K562 (cell line): Measurements from ENCODE around the gene HSPB6. TPM values are rescaled to one million over a fixed set of nuclear protein-coding genes. Genes with fewer than 3 reads are reported as not detected.

ENCODE experiments used
- CAMTA2 ChIP-seq: fragments of 250-450 bp; sonication (Bioruptor Pico); conservative IDR thresholded peaks from 2 replicates; pipeline ENCODE4 v1.5.1; 2022
- CREM ChIP-seq: IDR thresholded peaks from 2 replicates; pipeline ENCODE4 v1.6.1; 2014; ENCODE audit warnings: antibody characterized with exemption, low read depth
- CTBP1 ChIP-seq: fragments of 450-650 bp; IDR thresholded peaks from 2 replicates; pipeline ENCODE4 v1.6.1; 2016; ENCODE audit warnings: borderline replicate concordance
- CTCF ChIP-seq, 3 experiments: IDR thresholded peaks in 2 of 3; conservative IDR thresholded peaks in 1 of 3; 2 replicates each; pipeline ENCODE4 v1.5.1; 2011 to 2012; ENCODE audit warnings: low read length in 3 of 3, mild to moderate bottlenecking in 3 of 3, control low read depth in 2 of 3, improper control_type of control experiment in 1 of 3, inconsistent platforms in 1 of 3, low read depth in 1 of 3, mixed read lengths in 1 of 3, moderate library complexity in 1 of 3; ENCODE audit not compliant: insufficient read depth in 2 of 3
- ETS1 ChIP-seq: conservative IDR thresholded peaks from 2 replicates; pipeline ENCODE4 v1.6.1; 2011; ENCODE audit warnings: low read depth, mild to moderate bottlenecking, low read length; ENCODE audit not compliant: control insufficient read depth
- HMGN3 ChIP-seq: IDR thresholded peaks from 2 replicates; pipeline ENCODE4 v1.6.1; 2011; ENCODE audit warnings: borderline replicate concordance, low read depth, mild to moderate bottlenecking, mixed read lengths, low read length; ENCODE audit not compliant: insufficient read length; ENCODE audit errors: extremely low read depth
- KAT7 ChIP-seq: sonication (generic); formaldehyde crosslinking; IDR thresholded peaks from 2 replicates; pipeline ENCODE4 v1.8.0; 2022; ENCODE audit warnings: missing genetic modification reagents, mild to moderate bottlenecking, borderline replicate concordance
- KLF10 ChIP-seq: fragments of 250-450 bp; sonication (Bioruptor Pico); IDR thresholded peaks from 2 replicates; pipeline ENCODE4 v1.6.1; 2021; ENCODE audit warnings: matching md5 sums
- KLF16 ChIP-seq: IDR thresholded peaks from 2 replicates; pipeline ENCODE4 v1.6.1; 2016; ENCODE audit warnings: antibody characterized with exemption
- MAFG ChIP-seq: fragments of 450-650 bp; conservative IDR thresholded peaks from 2 replicates; pipeline ENCODE4 v1.6.1; 2016; ENCODE audit warnings: missing genetic modification characterization, missing compliant biosample characterization
- MBD1 ChIP-seq: fragments of 250-450 bp; sonication (Bioruptor Pico); IDR thresholded peaks from 2 replicates; pipeline ENCODE4 v1.8.0; 2022; ENCODE audit warnings: inconsistent platforms
- MECOM ChIP-seq: fragments of 250-450 bp; sonication (Bioruptor Pico); IDR thresholded peaks from 2 replicates; pipeline ENCODE4 v1.8.0; 2022; ENCODE audit warnings: inconsistent platforms
- MIER1 ChIP-seq: fragments of 450-650 bp; IDR thresholded peaks from 2 replicates; pipeline ENCODE4 v1.6.1; 2016; ENCODE audit warnings: antibody characterized with exemption, mild to moderate bottlenecking, low read depth
- SMAD4 ChIP-seq: fragments of 250-450 bp; sonication (Bioruptor Pico); conservative IDR thresholded peaks from 2 replicates; pipeline ENCODE4 v1.8.0; 2021; ENCODE audit warnings: inconsistent platforms, mild to moderate bottlenecking, moderate library complexity
- SRSF9 ChIP-seq: fragments of 200-400 bp; formaldehyde crosslinking; IDR thresholded peaks from 2 replicates; pipeline ENCODE4 v1.6.1; 2017; ENCODE audit warnings: low read depth, low read length, borderline replicate concordance
- TBL1XR1 ChIP-seq, 2 experiments: IDR thresholded peaks; 2 replicates each; pipeline ENCODE4 v1.6.1; 2012; ENCODE audit warnings: improper control_type of control experiment in 2 of 2, low read length in 2 of 2, mild to moderate bottlenecking in 1 of 2
- TBP ChIP-seq: optimal IDR thresholded peaks from 2 replicates; pipeline ENCODE3; 2011; ENCODE audit warnings: low read depth, low read length, improper control_type of control experiment
- TSC22D4 ChIP-seq: fragments of 450-650 bp; IDR thresholded peaks from 2 replicates; pipeline ENCODE4 v1.6.1; 2016; ENCODE audit warnings: missing genetic modification characterization, missing biosample characterization, control low read depth
- ZBTB7A ChIP-seq: IDR thresholded peaks from 2 replicates; pipeline ENCODE4 v1.6.1; 2011; ENCODE audit warnings: low read depth, mild to moderate bottlenecking, low read length, moderate library complexity, borderline replicate concordance; ENCODE audit not compliant: control insufficient read depth
- ZNF140 ChIP-seq: fragments of 250-450 bp; sonication (Bioruptor Pico); IDR thresholded peaks from 2 replicates; pipeline ENCODE4 v1.8.0; 2021; ENCODE audit warnings: moderate library complexity, mild to moderate bottlenecking, inconsistent platforms
- polyA plus RNA-seq, 8 experiments: library from polyadenylated mRNA; depleted of rRNA in 4 of 8; stranded (reverse) in 5 of 8; unstranded in 3 of 8; fragments of >200 nt; fragmentation: Nextera tagmentation in 2 of 8; fragmentation: Illumina TruSeq in 1 of 8; extraction: Ambion mirVana in 2 of 8; extraction: Trizol in 1 of 8; gene quantifications; 2 replicates each; pipeline versions ENCODE4 v1.2.1 to v1.2.3, GENCODE V29; 2011 to 2014; ENCODE audit warnings: inconsistent platforms in 1 of 8, missing spikeins in 1 of 8
- total RNA-seq, 7 experiments: library from RNA; depleted of rRNA in 6 of 7; stranded (reverse); fragments of >200 nt in 6 of 7; fragmentation: Illumina TruSeq in 2 of 7; extraction: Trizol in 2 of 7; gene quantifications; 2 replicates each; pipeline versions ENCODE4 v1.2.1 to v1.2.3, GENCODE V29; 2011 to 2021; ENCODE audit warnings: low replicate concordance in 1 of 7
- TF ChIP-seq, protein P1 (sequence below): sonication (generic); formaldehyde crosslinking; IDR thresholded peaks from 2 replicates; pipeline ENCODE4 v1.8.1; 2023; ENCODE audit warnings: mild to moderate bottlenecking, missing genetic modification reagents

HSPB6 gene
- total and polyA plus RNA-seq, 9 of the 15 experiments (the other 6 are each of a cell fraction or from before 2014, with no cell fraction given): 0.55 TPM; not detected in 8

- TF ChIP-seq CTBP1 (peak; percentile 91), KAT7 (no peak), MAFG (tag) (no peak), TBL1XR1 (IDR thresholded peaks at IDR 0.05; ENCODE audit: low read length in 2 of 2) (no peak), ZNF140 (CRISPR knock-in tag) (no peak), TBP (peak; percentile 15), KLF10 (CRISPR knock-in tag) (no peak), TSC22D4 (tag) (no peak), ZBTB7A (peak; percentile 78), CAMTA2 (CRISPR knock-in tag) (no peak), KLF16 (no peak), MIER1 (no peak), SMAD4 (CRISPR knock-in tag) (peak; percentile 42; the same call in 1 of the 2 replicates), SRSF9 (no peak), ETS1 (0 out of 2 replicates have a peak, but pooled peaks have one; percentile 49), MECOM (CRISPR knock-in tag) (peak; percentile 95), HMGN3 (peak; percentile 94), MBD1 (CRISPR knock-in tag) (no peak), CTCF (IDR thresholded peaks at IDR 0.05 in 2 of 3, conservative IDR thresholded peaks at IDR 0.05 in 1 of 3; ENCODE audit: insufficient read depth in 2 of 3, low read depth in 1 of 3, low read length in 3 of 3) (no peak), CREM (peak; percentile 58; the same call in 1 of the 2 replicates)
- TF ChIP-seq, protein P1, sequence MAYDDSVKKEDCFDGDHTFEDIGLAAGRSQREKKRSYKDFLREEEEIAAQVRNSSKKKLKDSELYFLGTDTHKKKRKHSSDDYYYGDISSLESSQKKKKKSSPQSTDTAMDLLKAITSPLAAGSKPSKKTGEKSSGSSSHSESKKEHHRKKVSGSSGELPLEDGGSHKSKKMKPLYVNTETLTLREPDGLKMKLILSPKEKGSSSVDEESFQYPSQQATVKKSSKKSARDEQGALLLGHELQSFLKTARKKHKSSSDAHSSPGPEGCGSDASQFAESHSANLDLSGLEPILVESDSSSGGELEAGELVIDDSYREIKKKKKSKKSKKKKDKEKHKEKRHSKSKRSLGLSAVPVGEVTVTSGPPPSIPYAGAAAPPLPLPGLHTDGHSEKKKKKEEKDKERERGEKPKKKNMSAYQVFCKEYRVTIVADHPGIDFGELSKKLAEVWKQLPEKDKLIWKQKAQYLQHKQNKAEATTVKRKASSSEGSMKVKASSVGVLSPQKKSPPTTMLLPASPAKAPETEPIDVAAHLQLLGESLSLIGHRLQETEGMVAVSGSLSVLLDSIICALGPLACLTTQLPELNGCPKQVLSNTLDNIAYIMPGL (CRISPR knock-in tag): no peak
Measured at GRCh38 chr19:35775298-35776101, 18.7 kb upstream of the HSPB6 start, which contains the start of gene ARHGAP33 (continued).
